Breast epithelium (tissue), 4 donors: ENCODE data around the gene ZC2HC1C. TPM values are rescaled to one million over a fixed set of nuclear protein-coding genes. Genes with fewer than 3 reads are reported as not detected.
"Not testable (repeated sequence)": the region's sequence is repeated elsewhere in the genome, so short reads cannot be mapped to it uniquely, and the experiment has no call there.

Source experiments
- DNase-seq, 2 donors: peaks; one replicate each; pipeline ENCODE4 v3.0.0-alpha.2; 2019; ENCODE audit warnings: low spot score in 2 of 2
- H3K27ac ChIP-seq, 2 donors: fragments of 200-600 bp; sonication (generic) in 1 of 2; one replicate each; pipeline ENCODE4 v1.5.1; 2016 to 2019; ENCODE audit warnings: mild to moderate bottlenecking in 1 of 2
- H3K27me3 ChIP-seq, 2 donors: fragments of 200-600 bp; sonication (generic) in 1 of 2; one replicate each; pipeline versions ENCODE4 v1.5.1 to v1.6.0; 2017 to 2019; ENCODE audit warnings: control low read depth in 1 of 2, mild to moderate bottlenecking in 1 of 2
- H3K36me3 ChIP-seq: fragments of 200-600 bp; one replicate; pipeline ENCODE4 v1.5.1; 2019
- H3K4me1 ChIP-seq, 2 donors: fragments of 200-600 bp; sonication (generic); one replicate each; pipeline ENCODE4 v1.5.1; 2016 to 2019; ENCODE audit warnings: control low read depth in 1 of 2
- H3K4me3 ChIP-seq, 3 donors: fragments of 200-600 bp; sonication (generic); 1 replicate in 2 of 3; 2 replicates in 1 of 3; pipeline ENCODE4 v1.5.1; 2016 to 2019; ENCODE audit warnings: mild to moderate bottlenecking in 3 of 3, moderate library complexity in 2 of 3
- H3K9me3 ChIP-seq, 2 donors: fragments of 200-600 bp; sonication (generic) in 1 of 2; one replicate each; pipeline ENCODE4 v1.5.1; 2016 to 2019; ENCODE audit warnings: control low read depth in 1 of 2
- POLR2A ChIP-seq: fragments of 450-650 bp; IDR thresholded peaks from one replicate; pipeline ENCODE4 v1.6.1; 2016; ENCODE audit warnings: antibody characterized with exemption, mild to moderate bottlenecking, moderate library complexity
- POLR2AphosphoS5 ChIP-seq, 3 donors: sonication (generic); formaldehyde crosslinking; IDR thresholded peaks; one replicate each; pipeline ENCODE4 v1.6.1; 2017; ENCODE audit warnings: antibody characterized with exemption in 3 of 3
- intact Hi-C: fragments of 100-400 bp; cut with DNase I; formaldehyde crosslinking; loops from one replicate; pipeline ENCODE4 v1.15.1; 2023; ENCODE audit warnings: low total_unique reads
- total RNA-seq, 3 donors: library from RNA; depleted of rRNA; stranded (reverse); fragments of >200 nt; gene quantifications; one replicate each; pipeline ENCODE4 v1.1.0, GENCODE V29; 2016
- TF ChIP-seq, protein P1 (sequence below), 3 donors: fragments of 450-650 bp; IDR thresholded peaks; one replicate each; pipeline ENCODE4 v1.5.1; 2016 to 2017; ENCODE audit warnings: antibody characterized with exemption in 3 of 3, mild to moderate bottlenecking in 3 of 3, moderate library complexity in 3 of 3

The ZC2HC1C gene
- total RNA-seq, 3 donors from 2014 or later: 0.96 to 3.2 (median 2.6) TPM

DNA sequence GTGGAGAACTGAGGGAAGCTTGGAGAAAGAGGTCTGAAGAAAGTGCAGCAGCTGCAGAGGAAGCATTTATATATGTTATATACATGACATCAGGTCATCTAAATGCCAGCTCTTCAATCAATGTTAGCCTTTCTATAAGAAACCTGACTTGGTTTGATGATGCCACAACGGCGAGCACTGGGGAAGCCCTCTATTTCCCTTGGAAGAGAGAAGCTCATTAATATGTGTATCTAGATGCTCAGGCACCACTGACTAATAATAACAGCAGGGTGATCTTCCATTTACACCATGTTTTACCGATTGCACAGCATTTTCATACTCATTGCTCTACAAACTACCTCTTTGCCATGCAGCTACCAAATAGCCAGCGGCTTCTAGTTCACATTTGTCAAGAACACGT is 6.4 kb upstream of the ZC2HC1C start:
- Histone ChIP-seq H3K36me3 (no peaks in the 10 kb centered on the region), H3K27ac (peak overlapping the region; percentile 79 to 88), H3K4me1 (peaks cover 0 to 7% of the 10 kb centered on the region in 2 donors), H3K9me3 (no peaks in the 10 kb centered on the region), H3K27me3 (no peaks in the 10 kb centered on the region), H3K4me3 (peak overlapping the region; percentile 67 to 85 (median 74))
- DNase-seq: no peak
- intact Hi-C loops: no loop called here
- no peak for TF ChIP-seq POLR2A

DNA sequence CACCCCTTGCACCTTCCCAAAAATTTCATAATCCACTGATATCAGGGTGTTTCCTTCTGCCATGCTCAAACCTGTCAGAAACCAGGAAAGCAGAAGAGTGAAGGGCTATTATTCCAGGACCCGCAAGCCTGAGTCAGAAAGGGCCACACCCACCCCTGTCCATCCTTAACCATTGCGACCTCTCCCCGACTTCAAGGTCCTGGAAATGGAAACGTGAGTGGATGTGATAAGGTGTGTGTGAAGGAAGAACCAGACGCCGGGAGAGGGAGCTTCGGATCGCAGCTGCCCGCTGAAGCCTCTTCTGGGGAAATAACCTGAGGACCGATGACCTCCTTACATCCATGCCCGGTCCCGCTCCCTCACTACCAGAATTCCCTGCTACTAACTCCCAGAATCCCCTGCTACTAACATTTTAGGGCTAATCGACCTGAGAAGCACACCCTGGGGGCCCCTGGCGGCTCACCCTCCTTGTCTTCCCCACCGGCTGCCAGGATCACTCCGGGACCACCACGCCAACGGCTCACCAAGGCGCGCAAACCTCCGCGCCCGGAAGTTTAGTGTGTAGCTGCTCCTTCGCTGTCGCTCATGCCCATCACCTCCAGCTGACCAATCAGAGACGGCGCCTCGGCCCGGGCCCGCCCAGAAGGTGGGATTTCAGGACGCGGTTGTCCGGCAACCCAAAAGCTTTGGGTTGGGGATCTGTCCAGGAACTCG is 5.8 kb upstream of the ZC2HC1C start, which contains the start of gene ACYP1:
Gene ACYP1 (minus strand): TSS at position 534 of the 714 bp plus-strand sequence. CDS start 471 bp downstream, at position 63.
- Histone ChIP-seq H3K36me3 (no peaks in the 10 kb centered on the region), H3K9me3 (no peaks in the 10 kb centered on the region), H3K4me3 (peak within 1 kb of the TSS; percentile 67 to 85 (median 74)), H3K27ac (peak within 1 kb of the TSS; percentile 79 to 88), H3K4me1 (peaks cover 0 to 7% of the 10 kb centered on the region in 2 donors), H3K27me3 (no peaks in the 10 kb centered on the region)
- intact Hi-C loops: no loop called here
- TF ChIP-seq, protein P1, sequence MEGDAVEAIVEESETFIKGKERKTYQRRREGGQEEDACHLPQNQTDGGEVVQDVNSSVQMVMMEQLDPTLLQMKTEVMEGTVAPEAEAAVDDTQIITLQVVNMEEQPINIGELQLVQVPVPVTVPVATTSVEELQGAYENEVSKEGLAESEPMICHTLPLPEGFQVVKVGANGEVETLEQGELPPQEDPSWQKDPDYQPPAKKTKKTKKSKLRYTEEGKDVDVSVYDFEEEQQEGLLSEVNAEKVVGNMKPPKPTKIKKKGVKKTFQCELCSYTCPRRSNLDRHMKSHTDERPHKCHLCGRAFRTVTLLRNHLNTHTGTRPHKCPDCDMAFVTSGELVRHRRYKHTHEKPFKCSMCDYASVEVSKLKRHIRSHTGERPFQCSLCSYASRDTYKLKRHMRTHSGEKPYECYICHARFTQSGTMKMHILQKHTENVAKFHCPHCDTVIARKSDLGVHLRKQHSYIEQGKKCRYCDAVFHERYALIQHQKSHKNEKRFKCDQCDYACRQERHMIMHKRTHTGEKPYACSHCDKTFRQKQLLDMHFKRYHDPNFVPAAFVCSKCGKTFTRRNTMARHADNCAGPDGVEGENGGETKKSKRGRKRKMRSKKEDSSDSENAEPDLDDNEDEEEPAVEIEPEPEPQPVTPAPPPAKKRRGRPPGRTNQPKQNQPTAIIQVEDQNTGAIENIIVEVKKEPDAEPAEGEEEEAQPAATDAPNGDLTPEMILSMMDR (IDR thresholded peaks at IDR 0.05): no peak
- peak in 1 of 3 donors; percentile 50 for TF ChIP-seq POLR2AphosphoS5 (IDR thresholded peaks at IDR 0.05)
- peak; percentile 17 for TF ChIP-seq POLR2A
- DNase-seq: peak; percentile 91 to 96

DNA sequence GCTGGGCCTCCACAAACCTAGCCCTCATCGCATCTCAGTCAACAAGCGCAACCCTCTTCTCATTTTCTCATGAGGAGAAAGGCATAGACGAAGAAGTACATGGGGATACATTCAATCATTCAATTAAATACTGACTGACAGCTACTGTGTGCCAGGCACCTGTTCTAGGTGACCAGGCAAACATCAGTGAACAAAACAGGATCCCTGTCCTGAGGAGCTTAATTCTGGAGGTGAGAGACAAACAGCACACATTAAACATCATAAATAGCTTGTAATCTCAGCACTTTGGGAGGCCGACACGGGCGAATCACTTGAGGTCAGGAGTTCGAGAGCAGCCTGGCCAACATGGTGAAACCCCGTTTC is 5.3 kb upstream of the ZC2HC1C start:
- peak overlapping the region; percentile 79 to 88 for H3K27ac ChIP-seq
- intact Hi-C loops: no loop called here
- no peak for TF ChIP-seq POLR2AphosphoS5 (IDR thresholded peaks at IDR 0.05)
- TF ChIP-seq POLR2A: no peak
- TF ChIP-seq, protein P1 (IDR thresholded peaks at IDR 0.05): no peak

DNA sequence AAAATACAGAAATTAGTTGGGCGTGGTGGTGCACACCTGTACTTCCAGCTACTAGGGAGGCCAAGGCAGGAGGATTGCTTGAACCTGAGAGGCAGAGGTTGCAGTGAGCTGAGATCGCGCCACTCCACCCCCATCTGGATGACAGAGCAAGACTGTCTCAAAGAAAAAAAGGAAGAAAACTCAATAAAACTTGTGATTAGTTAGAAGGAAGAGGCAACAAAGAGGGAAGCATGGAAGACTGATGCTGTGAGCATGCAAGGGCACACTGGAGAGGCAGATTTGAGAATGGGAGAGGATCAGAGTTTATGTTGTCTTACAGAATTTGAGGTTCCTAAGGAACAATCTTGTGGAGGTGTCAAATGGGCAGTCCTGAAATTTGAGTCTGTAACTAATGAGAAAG is 2.8 kb upstream of the ZC2HC1C start:
- no peaks in the 10 kb centered on the region for H3K36me3 ChIP-seq
- TF ChIP-seq, protein P1 (IDR thresholded peaks at IDR 0.05): no peak
- TF ChIP-seq POLR2AphosphoS5 (IDR thresholded peaks at IDR 0.05): no peak
- no peak overlapping the region for H3K27ac ChIP-seq
- no peak overlapping the region for H3K4me3 ChIP-seq
- intact Hi-C loops: no loop called here
- no peaks in the 10 kb centered on the region for H3K27me3 ChIP-seq
- no peak for DNase-seq
- H3K4me1 ChIP-seq: peaks cover 7 to 8% of the 10 kb centered on the region in 2 donors
- H3K9me3 ChIP-seq: no peaks in the 10 kb centered on the region

More for the DNA sequence above, 5.3 kb upstream of the ZC2HC1C start:
- no peak for DNase-seq
- Histone ChIP-seq H3K4me3 (peak overlapping the region; percentile 67 to 85 (median 74)), H3K9me3 (no peaks in the 10 kb centered on the region), H3K4me1 (peaks cover 0 to 7% of the 10 kb centered on the region in 2 donors), H3K36me3 (no peaks in the 10 kb centered on the region), H3K27me3 (no peaks in the 10 kb centered on the region)

DNA sequence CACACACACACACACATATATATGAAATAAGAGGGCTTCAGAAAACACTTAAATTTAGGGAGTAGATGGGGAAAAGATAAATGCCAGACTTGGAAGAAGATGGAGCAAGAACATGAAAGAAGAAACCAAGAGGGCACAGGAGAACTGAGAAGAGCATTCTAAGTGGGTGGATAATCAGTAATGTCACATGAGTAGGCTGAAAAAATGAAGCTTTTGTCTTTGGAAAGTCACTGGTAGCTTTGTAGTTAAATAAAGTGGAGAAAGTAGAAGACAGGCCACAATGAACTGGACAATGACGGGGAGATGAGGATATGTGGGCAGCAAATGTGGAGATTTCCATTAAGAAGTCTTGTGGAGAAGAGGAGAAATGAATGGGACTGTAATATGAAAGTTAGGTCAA is 2.2 kb upstream of the ZC2HC1C start:
- Histone ChIP-seq H3K27ac (no peak overlapping the region), H3K4me1 (peaks cover 7 to 8% of the 10 kb centered on the region in 2 donors), H3K27me3 (no peaks in the 10 kb centered on the region), H3K4me3 (no peak overlapping the region), H3K36me3 (no peaks in the 10 kb centered on the region), H3K9me3 (no peaks in the 10 kb centered on the region)
- DNase-seq: no peak
- TF ChIP-seq POLR2AphosphoS5 (IDR thresholded peaks at IDR 0.05) (no peak), POLR2A (no peak)
- TF ChIP-seq, protein P1 (IDR thresholded peaks at IDR 0.05): no peak
- intact Hi-C loops: no loop called here

DNA sequence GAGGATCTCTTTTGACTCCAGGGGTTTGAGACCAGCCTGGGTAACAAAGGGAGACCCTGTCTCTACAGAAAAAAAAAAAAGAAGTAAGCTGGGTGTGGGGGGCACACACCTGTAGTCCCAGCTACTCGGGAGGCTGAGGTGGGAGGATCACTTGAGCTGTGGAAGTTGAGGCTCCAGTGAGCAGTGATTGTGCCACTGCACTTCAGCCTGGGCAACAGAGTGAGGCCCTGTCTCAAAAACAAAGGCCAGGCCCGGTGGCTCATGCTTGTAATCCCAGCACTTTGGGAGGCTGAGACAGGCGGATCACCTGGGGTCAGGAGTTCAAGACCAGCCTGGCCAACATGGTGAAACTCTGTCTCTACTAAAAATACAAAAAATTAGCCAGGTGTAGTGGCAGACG is 1.7 kb upstream of the ZC2HC1C start:
- H3K27me3 ChIP-seq, H3K4me3 ChIP-seq, DNase-seq, H3K36me3 ChIP-seq, H3K9me3 ChIP-seq, intact Hi-C loops, H3K4me1 ChIP-seq: not testable (repeated sequence)
- peak overlapping the region; percentile 93 to 98 for H3K27ac ChIP-seq
